ENCODE measurements around the gene PDAP1. TPM values are rescaled to one million over a fixed set of nuclear protein-coding genes. Genes with fewer than 3 reads are reported as not detected.

The PDAP1 gene, protein sequence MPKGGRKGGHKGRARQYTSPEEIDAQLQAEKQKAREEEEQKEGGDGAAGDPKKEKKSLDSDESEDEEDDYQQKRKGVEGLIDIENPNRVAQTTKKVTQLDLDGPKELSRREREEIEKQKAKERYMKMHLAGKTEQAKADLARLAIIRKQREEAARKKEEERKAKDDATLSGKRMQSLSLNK
- 100 to 1,000 TPM; 207 to 213 TPM for total RNA-seq

DNA sequence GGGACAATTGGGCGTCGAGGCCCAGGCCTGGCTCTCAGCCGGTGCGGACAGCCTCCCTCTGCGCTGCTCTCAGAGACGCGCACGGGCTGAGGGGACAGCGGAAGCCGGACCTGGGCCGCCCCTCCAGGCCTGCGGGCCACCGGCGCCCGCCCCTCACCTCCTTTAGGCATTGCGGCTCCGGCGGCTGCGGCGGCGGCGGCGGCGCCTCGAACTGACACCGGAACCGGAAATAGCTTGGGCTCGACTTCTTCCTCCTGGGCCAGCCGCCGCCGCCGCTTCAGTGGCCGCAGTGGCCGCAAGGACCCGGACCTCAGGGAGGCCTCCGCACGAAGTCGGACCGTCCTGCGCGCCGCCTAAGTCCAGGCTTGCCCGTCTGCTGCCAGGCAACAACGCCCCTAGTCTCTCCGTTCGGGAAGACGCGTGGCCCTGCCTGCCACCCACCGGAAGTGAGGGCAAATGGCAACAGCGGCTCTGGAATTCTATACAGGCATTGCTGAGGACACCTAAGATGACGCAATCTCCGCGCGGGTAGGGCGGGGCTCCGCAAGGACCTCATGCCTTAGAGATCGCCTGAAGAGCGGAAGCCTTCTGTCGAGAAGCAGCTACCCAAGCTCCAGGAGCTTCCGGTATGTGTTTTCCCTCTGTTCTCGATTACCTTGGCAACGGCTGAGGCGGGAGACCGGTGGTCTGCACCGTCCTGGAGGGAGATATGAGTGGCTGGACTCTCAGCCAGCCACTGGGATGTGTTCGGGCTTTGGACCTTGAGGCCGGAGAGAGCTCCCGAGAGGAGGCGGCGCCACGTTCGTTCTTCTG lies at the start of gene PDAP1, which contains the start of gene BUD31:
Gene PDAP1, minus strand, starts transcription at position 219 of the 813 bp plus-strand sequence. Its CDS starts 49 bp downstream, at position 170.
Gene BUD31, plus strand, starts transcription at position 591 of the 813 bp plus-strand sequence. CDS start 2,124 bp downstream, outside the sequence.
- CTCF ChIA-PET = interaction anchor here (1.0 to 2.6 kb wide), 4 partner anchors 14 to 83 kb away, joined by 3 to 9 read pairs (median 6); partner anchors contain the start of gene ARPC1A
- POLR2A ChIA-PET = interaction anchor here (0.6 to 5.3 kb wide), 13 partner anchors 10 to 527 kb away, joined by 3 to 38 read pairs (median 4); partner anchors contain the start of genes ARPC1B, CPSF4, PTCD1 and ZNF394

- POLR2A ChIA-PET = interaction anchor here (1.0 kb wide), 1 partner anchor 8 kb away, joined by 5 read pairs; the partner anchor contains the start of gene ATP5MF
- CTCF ChIA-PET = no interaction called here
Observed at GRCh38 chr7:99457650-99458493, 49.5 kb upstream of the PDAP1 start.

GRCh38 chr7:99457050-99457649 lies 48.8 kb upstream of the PDAP1 start:
- ChIA-PET CTCF (no interaction called here), POLR2A (interaction anchor here (1.0 kb wide), 1 partner anchor 9 kb away, joined by 5 read pairs; the partner anchor contains the start of gene ATP5MF)

- ChIA-PET CTCF (no interaction called here), POLR2A (no interaction called here)
Observed at GRCh38 chr7:99456288-99456687, 47.9 kb upstream of the PDAP1 start.

GRCh38 chr7:99455874-99456273 lies 47.5 kb upstream of the PDAP1 start:
- ChIA-PET CTCF (interaction anchor here (1.4 kb wide), 1 partner anchor 40 kb away, joined by 3 read pairs; no protein-coding TSS in a partner anchor), POLR2A (no interaction called here)

DNA sequence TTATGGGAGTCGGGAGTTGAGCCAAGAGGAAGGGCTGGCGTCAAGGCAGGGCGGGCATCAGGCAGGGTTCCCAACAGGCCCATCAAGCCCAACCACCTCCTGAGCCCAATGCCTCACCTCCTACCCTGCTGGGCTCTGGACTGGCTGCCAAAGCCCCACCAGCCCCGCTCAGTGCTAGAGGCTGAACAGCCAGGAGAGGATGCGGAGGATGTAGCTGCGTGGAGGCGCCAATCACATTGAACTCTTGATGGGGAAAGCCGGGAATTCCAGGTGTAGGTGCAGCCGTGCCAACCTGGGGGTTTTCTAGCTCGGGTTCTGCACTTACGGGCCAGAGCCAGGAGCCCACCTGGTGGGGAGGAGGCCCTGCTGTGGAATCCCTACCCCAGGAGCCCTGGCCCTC lies 44.7 kb upstream of the PDAP1 start:
- CTCF ChIA-PET = no interaction called here
- POLR2A ChIA-PET = no interaction called here

DNA sequence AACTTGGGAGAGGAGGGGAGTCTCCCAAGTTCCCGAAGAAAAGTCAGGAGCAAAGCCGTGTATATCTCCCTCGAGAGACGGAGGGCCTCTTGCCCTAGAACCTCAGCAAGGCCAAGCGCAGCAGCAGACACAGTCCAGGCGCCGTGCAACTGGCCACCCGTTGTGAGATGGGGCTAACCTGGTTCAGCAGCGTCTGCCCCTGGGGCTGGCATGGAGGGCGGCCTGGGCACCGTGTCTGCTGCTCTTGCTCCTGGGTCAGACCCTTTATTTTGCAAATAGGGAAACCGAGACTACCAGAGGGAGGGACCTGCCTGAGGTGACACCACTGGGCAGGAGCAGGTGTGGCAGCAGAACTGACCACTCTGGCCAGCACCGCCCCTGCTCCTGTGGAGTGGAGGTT lies 44.1 kb upstream of the PDAP1 start:
- POLR2A ChIA-PET = no interaction called here
- CTCF ChIA-PET = interaction anchor here (0.8 kb wide), 1 partner anchor 13 kb away, joined by 3 read pairs; no protein-coding TSS in a partner anchor

- ChIA-PET POLR2A (no interaction called here), CTCF (interaction anchor here (0.8 kb wide), 1 partner anchor 13 kb away, joined by 3 read pairs; no protein-coding TSS in a partner anchor)
Observed at GRCh38 chr7:99451936-99452335, 43.5 kb upstream of the PDAP1 start.

GRCh38 chr7:99449326-99449725 lies 40.9 kb upstream of the PDAP1 start:
- ChIA-PET CTCF (interaction anchor here (0.8 kb wide), 1 partner anchor 128 kb away, joined by 3 read pairs; no protein-coding TSS in a partner anchor), POLR2A (no interaction called here)

DNA sequence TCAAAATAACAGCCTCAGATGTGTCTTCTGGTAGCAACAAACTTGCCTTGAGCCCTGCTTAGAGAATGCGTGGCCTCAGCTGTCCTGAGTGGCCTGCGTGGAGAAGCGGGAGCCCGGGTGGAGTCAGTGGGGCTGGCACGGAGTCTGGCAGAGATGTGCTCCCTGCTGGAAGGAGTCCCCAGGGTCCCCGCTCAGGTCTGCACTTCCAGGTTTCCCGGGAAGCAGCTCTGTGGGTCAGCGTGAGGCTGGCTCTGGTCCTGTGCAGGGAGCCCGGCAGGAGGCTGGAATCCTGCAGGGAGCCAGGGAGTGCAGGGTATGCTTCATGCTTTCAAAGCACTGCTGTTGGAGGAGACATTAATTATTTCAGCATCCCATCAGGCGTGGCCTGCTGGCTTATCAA lies 40.5 kb upstream of the PDAP1 start:
- CTCF ChIA-PET = no interaction called here

GRCh38 chr7:99447943-99448342 lies 39.5 kb upstream of the PDAP1 start:
- ChIA-PET POLR2A (no interaction called here), CTCF (no interaction called here)

More for the DNA sequence above, 40.5 kb upstream of the PDAP1 start:
- POLR2A ChIA-PET = no interaction called here

DNA sequence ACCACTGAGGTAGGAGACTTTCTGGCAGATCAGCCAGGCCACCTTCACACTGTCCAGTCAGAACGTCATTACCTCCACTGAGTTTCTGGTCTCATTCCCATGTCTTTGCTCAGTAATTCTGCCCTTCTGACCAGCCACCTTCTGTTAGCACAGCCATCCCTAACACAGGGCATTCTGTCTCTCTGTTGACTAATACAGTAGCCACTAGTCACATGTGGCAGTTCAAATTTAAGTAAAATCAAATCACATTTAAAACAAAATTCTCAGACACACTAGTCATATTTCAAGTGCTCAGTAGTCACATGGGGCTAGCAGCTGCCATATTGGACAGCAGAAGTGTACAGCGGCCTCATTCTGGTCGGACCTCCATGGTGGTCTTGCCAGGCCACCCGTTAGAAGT lies 37.7 kb upstream of the PDAP1 start:
- ChIA-PET CTCF (no interaction called here), POLR2A (no interaction called here)

GRCh38 chr7:99440195-99440594 lies 31.8 kb upstream of the PDAP1 start:
- POLR2A ChIA-PET = no interaction called here

DNA sequence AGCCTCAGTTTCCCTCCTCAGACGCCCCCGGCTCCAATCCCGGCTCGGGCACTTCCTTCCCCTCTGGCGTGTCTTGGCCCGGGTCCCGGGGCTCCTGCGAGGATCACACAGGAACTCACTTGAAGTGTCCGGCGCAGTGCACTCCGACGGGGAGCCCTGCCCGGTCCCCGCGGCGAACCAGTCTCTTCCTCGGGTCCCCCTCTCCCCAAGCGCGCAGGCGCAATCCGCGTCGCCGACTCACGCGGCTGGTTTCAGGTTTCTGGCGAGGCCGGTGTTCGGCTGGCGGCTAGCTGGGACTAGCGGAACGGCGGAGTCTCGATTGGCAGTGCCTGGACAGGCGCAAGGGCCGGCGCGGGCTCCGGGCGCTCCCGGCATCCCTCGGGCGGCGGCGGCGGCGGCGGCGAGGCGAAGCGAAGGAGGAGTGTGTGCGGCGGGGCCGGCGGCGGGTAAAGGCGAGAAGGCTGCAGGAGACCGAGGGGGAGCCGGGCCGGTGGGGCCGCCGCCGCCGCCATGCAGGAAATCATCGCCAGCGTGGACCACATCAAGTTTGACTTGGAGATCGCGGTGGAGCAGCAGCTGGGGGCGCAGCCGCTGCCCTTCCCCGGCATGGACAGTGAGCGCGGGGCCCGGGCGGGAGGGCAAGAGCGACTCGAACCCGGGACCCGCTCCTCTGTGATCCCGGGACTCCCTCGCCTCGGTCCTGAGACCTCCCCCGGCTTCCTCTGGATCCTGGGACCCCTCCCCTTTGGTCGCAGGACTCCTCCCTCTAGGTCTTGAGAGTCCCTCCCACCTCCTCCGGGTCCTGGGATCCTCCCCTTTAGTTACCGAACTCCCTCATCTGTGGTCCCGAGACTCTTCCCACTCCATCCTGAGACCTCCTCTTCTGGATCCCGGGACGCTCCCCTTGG lies 30.4 kb upstream of the PDAP1 start, which contains the start of the genes CPSF4 and PTCD1:
Gene CPSF4, plus strand, starts transcription at position 371 of the 908 bp plus-strand sequence. Its CDS starts 140 bp downstream, at position 511.
Gene PTCD1, minus strand, starts transcription at position 226 of the 908 bp plus-strand sequence. CDS start 3,556 bp downstream, outside the sequence.
- ChIA-PET CTCF (interaction anchor here (1.0 kb wide), 1 partner anchor 30 kb away, joined by 3 read pairs; the partner anchor contains the start of genes BUD31 and PDAP1), POLR2A (interaction anchor here (0.6 to 1.3 kb wide), 5 partner anchors 30 to 58 kb away, joined by 3 to 8 read pairs (median 5); partner anchors contain the start of genes BUD31 and PDAP1)

More at GRCh38 chr7:99440195-99440594, 31.8 kb upstream of the PDAP1 start:
- CTCF ChIA-PET = no interaction called here

DNA sequence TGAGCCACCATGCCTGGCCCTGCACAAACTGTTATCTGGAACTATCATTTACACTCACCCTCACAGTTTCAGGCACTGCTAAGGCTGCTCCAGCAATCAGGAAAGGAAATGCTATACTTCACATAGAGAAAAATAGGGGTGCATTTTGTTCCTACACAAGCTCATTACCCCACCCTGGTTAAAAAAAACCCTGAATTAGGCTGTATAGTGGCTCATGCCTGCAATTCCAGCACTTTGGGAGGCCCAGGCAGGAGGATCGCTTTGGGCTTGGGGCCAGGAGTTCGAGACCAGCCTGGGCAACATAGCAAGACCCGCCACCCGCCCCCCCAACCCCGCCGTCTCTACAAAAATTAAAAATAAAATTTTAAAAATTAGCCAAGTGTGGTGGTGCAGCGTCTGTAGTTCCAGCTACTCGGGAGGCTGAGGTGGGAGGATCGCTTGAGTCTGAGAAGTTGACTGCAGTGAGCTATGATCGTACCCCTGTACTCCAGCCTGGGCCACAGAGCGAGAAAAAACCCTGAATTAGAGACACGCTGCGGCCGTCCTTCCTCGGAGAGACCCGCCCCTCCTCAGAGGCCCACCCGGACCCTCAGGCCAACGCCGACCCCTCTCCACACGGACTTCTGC lies 29.7 kb upstream of the PDAP1 start:
- CTCF ChIA-PET = interaction anchor here (0.6 to 1.0 kb wide), 3 partner anchors 29 to 121 kb away, joined by 3 read pairs; partner anchors contain the start of genes BUD31 and PDAP1
- POLR2A ChIA-PET = interaction anchor here (0.6 to 1.3 kb wide), 5 partner anchors 29 to 57 kb away, joined by 3 to 8 read pairs (median 5); partner anchors contain the start of genes BUD31 and PDAP1

- ChIA-PET CTCF (interaction anchor here (0.7 to 0.8 kb wide), 2 partner anchors 9 to 488 kb away, joined by 3 read pairs; no protein-coding TSS in a partner anchor), POLR2A (no interaction called here)
Observed at GRCh38 chr7:99433158-99433557, 24.8 kb upstream of the PDAP1 start.
